Activated naive CD4-positive, alpha-beta T cell treated with Interleukin-2 at 50 U/mL for 16 hours (primary cell): Measurements from ENCODE around the gene PPFIBP2.

Experiments
- DNase-seq: peaks from one replicate; pipeline ENCODE4 v3.0.0-alpha.2; 2020

PPFIBP2 gene

DNA sequence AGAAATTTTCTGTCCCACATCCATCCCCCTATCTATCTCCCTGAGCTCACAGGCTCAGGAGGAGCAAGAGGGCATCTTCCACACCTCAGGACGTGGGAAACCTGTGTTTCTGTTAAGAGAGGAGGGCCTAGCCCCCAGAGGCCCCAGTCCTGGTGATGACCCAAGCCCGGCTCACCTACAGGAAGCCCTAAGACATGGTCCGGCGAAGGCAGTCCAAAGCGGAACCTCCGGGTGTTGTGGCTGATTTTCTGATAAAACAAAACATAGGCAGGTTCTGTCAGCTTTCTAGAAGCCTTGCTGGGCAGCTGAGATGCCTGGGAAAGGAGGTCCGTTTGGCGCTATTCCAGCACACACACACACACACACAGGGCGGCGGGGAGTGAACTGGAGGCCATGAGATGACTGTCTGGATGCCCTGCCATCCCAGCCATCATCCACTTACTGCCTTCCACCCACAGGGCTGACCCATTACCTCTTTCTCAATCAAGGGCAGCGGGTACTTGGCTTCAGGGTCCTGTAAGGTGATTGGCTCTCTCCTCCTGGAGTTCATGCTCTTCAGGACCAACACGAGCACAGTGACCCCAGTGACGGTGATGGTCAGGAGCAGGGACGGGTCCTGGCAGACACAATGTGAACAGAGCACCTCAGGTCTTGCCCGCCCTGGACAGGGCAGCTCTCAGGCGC is 158.6 kb downstream of the PPFIBP2 start:
- DNase-seq = no peak

DNA sequence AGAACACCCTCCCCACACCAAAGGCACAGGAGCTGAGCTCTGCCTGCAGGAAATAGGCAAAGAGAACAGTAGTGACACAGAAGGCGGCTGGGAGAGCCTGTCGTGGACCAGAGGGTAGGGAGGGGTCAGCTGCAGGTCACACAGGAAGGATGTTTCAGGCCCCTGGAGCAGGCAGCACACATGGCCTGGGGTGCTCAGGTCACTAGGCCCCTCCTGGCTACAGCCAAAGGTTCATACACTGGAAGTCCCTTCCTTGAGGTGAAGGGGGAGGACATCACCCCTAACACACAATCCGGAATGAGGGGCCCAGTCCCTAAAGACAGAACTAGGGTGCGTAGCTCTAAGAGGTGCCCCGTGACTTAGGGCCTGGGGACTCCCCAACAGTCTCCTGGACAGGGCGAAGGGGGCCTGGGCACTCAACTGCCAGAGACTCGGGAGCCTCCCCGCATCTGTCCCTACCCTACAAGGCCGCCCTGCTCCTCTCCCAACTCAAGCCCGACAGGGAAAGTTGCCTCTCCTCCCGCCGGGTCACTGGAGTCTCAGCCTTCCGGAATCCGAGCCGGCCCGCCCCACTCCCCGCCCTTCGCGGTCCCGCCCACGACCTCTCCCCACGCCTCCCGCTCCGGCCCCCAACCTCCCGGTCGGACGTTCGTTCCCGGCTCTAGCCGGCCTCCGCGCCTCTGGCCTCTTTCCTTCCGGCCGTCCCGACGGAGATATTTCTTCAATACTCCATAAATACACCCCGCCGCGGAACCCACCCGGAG is 159.3 kb downstream of the PPFIBP2 start, which contains the start of gene CYB5R2:
TSS of gene CYB5R2 (minus strand) at position 541 of the 764 bp plus-strand sequence. CDS start 675 bp downstream, outside the sequence.
- no peak for DNase-seq

DNA sequence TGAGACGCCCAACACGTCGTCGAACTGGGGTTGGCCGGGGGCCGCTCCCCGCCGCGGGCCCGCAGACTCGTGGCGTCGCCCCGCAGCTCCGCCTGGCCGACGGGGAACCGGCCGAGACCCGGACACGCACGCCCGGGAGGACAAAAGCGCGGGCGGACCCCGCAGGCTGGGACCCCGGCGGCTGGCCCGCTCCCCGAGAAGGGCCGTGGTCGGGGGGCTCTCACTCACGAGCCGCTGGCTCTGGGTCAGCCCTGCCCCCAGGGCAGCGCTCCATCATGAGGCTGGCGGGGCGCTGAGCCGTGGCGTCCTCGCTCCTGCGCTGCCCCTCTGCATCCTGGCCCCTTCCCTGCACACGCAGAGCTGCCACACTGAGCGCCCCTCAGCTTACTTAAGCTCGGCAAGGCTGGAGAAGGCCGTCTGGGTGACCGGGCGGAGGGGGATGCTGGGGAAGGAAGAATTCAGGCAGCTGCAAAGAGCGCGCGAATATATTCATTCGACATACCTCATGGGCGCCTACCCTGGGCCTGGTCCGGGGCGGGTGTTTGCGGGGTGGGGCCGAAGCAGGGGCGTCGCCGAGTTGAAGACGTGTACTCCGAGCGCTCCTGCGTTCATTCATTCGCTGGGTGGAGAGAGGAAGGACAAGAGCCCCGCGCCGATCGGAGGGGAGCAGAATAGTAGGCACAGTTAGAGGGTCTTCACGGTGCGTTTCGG is 160.1 kb downstream of the PPFIBP2 start:
- no peak for DNase-seq

DNA sequence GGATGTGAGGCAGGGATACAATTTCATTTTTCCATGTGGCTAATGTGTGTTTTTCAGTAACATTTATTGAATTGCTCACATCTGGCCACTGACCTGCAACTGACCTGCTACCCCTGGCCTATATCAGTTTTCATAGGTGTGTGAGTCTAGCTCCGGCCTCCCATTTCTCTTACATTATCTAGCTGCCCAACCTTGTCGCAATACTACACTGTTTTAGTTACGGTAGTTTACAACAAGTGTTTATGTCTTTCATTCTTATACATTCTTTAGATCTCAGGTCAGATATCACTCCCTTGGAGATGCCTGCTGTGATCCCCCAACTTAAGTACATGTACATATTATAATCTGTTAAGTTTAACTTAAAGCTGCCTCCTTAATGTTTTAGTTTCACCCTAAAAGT is 161.8 kb downstream of the PPFIBP2 start:
- no peak for DNase-seq

DNA sequence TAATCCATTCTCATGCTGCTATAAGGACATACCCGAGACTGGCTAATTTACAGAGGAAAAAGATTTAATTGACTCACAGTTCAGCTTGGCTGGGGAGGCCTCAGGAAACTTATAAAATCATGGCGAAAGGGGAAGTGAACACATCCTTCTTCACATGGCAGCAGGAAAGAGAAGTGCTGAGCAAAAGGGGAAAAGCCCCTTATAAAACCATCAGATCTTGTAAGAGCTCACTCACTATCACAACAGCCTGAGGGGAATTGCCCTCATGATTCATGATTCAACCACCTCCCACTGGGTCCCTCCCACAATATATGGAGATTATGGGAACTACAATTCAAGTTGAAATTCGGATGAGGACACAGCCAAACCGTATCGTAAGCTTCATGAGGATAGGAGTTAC is 163.3 kb downstream of the PPFIBP2 start:
- no peak for DNase-seq

DNA sequence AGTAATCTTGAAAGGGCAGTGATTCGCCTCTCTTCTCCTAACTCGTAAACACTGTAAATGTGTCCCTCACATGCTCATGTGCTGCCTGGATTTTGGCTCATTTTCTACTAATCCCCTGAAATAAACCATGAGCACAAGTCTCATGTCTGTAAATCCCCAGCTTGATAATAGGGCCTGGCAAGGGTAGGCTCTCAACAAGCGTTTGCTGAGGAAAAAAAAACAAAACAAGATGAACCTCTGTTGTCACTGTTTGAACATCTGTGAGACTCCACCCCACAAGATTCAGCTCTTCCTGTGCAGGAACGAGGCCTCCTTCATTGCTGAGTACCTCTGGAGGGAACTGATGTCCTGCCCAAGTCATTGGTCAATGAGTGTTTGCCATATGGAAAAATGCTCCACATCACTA is 164.0 kb downstream of the PPFIBP2 start:
- DNase-seq = no peak

DNA sequence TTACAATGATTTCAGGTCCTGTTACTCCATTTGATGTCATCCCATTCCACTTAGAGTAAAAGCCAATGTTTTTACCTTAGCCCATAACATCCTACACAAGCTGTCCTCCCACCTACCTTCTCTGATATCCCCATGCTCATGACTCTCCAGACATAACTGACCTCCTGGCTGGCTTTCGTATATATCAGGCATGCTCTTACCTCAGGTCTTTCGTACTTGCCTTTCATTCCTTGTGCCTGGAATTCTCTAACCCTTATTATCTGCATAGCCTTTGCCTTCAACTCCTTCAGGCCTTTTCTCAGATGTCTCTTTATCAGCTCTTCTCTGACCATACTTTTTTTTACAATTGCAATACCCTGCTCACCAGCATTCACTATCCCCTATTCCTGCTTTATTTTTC is 169.8 kb downstream of the PPFIBP2 start:
- DNase-seq = no peak

DNA sequence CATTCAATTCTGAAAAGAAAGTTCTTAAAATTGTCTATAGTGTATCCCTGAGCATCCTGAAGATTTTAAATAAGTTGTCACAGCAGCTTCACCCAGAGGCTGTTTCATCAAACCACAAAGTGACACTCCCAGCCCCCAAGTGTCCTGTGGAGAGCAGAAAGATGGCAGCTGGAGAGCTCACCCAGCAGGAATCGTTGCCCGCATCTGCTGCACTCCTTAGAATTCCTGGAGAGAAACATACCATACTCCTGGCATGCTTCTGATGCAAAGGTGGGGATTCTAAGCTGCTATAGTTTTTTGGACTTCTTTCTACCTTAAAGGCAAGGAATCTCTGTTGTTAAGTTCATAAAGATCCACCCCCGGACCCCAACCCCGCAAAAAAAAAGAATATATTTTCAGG is 173.0 kb downstream of the PPFIBP2 start:
- DNase-seq = no peak

DNA sequence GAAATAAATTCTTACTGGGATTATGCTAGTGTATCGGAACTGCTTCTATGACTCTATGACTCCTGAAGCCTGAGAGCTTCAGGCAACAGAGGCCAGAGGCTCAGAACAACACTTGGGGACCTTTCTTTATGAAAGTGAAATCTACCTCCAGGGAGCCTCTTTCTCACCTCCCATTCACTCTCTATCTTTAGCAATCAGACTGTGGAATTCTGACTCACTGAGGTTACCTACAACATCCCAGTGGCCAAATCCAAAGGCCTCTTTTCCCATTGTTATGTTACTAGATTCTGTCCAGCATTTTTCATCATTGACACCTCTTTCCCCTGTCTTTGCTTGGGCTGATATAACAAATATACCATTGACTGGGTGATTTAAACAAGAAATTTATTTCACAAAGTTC is 173.6 kb downstream of the PPFIBP2 start:
- DNase-seq = no peak

DNA sequence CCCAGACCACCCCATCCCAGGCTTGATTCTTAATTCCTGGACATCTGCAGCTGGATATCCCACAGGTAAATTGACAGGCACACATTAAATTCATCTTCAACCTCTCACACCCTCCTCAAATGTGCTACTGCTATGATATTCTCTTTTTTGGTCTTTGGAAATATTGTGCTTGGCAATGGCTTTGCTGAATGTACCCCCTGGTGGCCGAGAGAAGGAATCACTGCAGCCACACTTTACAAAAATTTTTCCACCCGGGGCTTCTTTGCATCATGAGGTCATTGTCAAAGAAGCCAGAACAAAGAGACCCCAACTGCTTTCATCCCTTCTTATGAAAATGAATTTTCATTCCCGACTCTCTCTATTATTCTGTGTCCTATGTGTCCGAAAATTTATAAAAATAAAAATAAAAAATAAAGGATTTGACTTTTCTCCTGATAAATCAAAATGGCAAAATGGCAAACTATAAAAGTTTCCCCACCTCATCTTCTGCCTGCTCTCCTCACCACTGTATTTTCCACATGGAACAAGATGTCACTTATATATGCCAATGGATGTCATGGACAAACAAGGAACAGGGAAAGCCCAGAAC is 174.5 kb downstream of the PPFIBP2 start:
- DNase-seq = no peak

DNA sequence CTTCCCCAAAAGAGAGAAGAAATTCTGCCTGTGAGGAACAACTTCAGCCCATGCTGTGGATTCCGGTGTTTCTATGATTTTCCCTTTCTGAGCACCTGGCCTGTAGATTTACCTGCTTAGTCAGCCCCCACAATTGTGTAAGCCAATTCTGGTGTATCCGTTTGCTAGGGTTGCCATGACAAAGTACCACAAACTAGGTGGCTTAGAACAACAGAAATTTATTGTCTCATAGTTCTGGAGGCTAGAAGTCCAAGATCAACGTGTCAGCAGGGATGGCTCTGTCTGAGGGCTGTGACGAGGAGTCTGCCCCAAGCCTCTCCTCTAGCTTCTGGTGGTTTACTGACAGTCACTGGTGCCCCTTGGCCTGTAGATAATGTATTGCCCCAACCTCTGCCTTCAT is 175.4 kb downstream of the PPFIBP2 start:
- DNase-seq = no peak

DNA sequence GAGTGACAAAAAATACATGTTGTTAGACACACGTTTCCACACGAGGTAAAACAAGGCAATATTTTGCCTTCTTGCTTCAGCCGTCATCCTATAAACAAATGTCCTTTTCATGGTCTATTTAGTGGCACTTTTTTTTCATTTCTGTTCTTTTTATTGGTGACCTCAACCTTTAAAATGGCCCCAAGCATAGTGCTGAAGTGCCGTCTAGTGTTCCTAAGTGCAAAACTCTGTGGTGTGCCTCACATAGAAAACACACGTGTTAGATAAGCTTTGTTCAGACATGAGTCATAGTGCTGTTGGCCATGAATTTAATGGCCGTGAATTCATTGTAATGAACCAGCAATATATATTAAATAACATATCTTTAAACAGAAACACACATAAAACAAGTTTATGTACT is 176.8 kb downstream of the PPFIBP2 start:
- no peak for DNase-seq

DNA sequence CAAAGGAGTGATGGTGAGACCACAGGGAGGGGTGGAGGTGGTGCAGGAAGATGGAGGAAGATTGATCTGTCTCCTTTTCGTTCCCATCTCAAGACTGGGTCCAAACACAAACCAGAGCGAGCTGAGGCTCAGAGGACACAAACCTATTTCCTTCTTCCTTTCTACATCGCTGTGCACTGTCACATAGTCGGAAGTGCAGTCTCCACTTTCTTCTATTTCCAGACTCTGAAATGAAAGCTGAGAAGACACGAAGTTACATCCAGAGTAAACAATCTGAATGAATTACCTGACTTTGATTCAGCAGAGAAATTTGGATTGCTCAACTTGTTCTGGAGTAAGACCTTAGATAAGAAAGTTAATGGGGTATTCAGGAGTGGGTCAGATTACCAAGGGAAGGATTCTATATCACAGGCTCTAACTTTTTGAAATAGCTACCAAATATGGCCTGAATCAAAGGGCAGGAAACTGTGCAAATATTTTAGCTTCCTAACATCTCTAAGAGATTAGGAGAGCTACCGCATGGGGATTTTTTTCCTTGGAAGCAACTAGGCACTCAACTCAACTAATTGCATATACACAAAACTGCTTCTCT is 178.1 kb downstream of the PPFIBP2 start:
- no peak for DNase-seq

DNA sequence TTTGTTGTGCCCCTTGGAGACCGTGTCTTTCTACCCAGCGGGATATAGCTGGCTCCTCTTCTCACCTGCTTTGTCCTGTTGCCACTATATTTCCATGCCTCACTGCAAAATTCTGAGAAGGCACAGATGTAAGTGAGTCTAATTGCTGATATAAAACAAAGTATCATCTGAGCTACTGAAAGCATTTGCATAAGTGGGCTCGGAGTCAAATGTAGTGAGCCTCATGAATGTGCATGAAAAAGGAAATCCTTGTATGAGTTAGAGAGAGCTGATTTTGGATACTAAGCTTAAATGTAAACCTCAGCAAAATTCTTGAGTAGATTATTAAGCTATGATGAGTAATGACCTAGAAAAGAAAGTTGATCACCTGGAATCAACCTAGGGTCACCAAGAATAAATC is 178.6 kb downstream of the PPFIBP2 start:
- no peak for DNase-seq

DNA sequence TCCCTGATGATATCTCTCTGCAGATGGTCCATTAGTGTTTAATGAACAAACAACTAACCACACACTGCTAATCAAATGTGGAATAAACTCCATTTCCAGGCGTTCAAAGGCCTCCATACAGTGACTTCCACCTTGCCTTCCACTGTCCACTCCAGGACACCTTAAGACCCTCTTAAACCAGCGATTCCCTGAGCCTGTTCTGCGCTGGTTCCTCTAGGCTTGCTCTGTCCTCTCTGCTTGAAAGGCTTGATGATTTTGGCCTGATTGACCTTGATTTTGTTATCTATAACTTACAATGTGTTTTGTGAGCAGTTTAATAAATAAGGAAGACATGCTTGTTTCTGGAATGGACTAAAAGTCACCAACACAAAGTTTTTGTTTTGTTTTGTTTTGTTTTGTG is 180.4 kb downstream of the PPFIBP2 start:
- DNase-seq = no peak

DNA sequence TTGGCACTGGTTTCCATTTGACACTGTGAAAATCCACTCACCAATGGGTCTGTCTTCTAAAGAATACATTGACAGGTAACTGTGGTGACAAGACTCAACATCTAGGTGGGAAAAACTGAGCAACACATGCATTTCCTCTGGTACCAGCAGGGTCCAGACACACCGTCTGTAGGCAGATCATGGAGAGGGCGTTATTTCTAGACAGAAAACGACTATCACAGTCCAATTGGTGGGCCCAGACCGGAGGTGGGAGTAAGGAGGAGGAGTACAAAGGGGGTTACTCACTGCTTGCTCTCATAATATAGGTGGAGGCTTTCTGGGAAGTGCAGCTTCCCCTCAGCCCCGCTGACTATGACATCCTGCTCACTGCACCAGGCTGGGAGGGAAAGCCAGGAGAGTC is 182.6 kb downstream of the PPFIBP2 start:
- DNase-seq = no peak
